Endothelial cell of umbilical vein (primary cell): ENCODE measurements around the gene MAMDC4. TPM values are rescaled to one million over a fixed set of nuclear protein-coding genes. Genes with fewer than 3 reads are reported as not detected.

ENCODE experiments used
- BruUV-seq: library from RNA; stranded (reverse); fragments of 400-500 nt; replicated peaks from 2 replicates; lab custom pipeline; 2021; lab: Mats Ljungman, UMichigan
- CTCF ChIA-PET: fragments of 300-600, 350-600 bp; sonication (Branson Sonifier 250); formaldehyde crosslinking; loops from one replicate; lab custom pipeline; 2021; ENCODE audit warnings: antibody characterized with exemption, inconsistent platforms; lab: Charles Lee
- POLR2A ChIA-PET: fragments of 300-600, 350-600 bp; sonication (Branson Sonifier 250); formaldehyde crosslinking; loops from one replicate; lab custom pipeline; 2021; ENCODE audit warnings: antibody characterized with exemption, inconsistent platforms; lab: Charles Lee
- DNase-seq: peaks from one replicate; pipeline ENCODE4 v3.0.0-alpha.2; 2011; ENCODE audit warnings: low read depth, low spot score
- FAIRE-seq: peaks from 2 replicates; lab custom pipeline; 2011; peaks lifted over from hg19 to GRCh38; lab: Jason Lieb, UNC
- H2AFZ ChIP-seq: 2 replicates; pipeline ENCODE4 v1.6.0; 2012; ENCODE audit warnings: low read depth, low read length, control low read depth, inconsistent platforms
- H3K27ac ChIP-seq: 2 replicates; pipeline ENCODE4 v1.5.1; 2011; ENCODE audit warnings: low read depth, mild to moderate bottlenecking, control low read depth, low read length, moderate library complexity; ENCODE audit not compliant: insufficient read depth
- H3K27me3 ChIP-seq, 2 experiments: 2 replicates each; pipeline versions ENCODE4 v1.6.0 to v1.6.1; 2011; ENCODE audit warnings: low read length in 2 of 2, mixed read lengths in 1 of 2; ENCODE audit not compliant: control insufficient read depth in 2 of 2, insufficient read depth in 2 of 2
- H3K36me3 ChIP-seq, 2 experiments: 2 replicates in 1 of 2; 3 replicates in 1 of 2; pipeline ENCODE4 v1.5.1; 2011; ENCODE audit warnings: low read length in 2 of 2, mild to moderate bottlenecking in 1 of 2, moderate library complexity in 1 of 2; ENCODE audit not compliant: control insufficient read depth in 2 of 2, insufficient read depth in 2 of 2; ENCODE audit errors: extremely low read depth in 1 of 2
- H3K4me1 ChIP-seq: 3 replicates; pipeline ENCODE4 v1.5.1; 2011; ENCODE audit warnings: mild to moderate bottlenecking, low read length; ENCODE audit not compliant: control insufficient read depth, insufficient read depth; ENCODE audit errors: extremely low read depth
- H3K4me2 ChIP-seq: 2 replicates; pipeline ENCODE4 v1.6.1; 2011; ENCODE audit warnings: low read length, control low read depth, mixed read lengths; ENCODE audit not compliant: insufficient read depth
- H3K4me3 ChIP-seq, 3 experiments: fragments of 200-600 bp in 1 of 3; sonication (generic), shearing (Covaris generic) in 1 of 3; replicated peaks in 1 of 3; 2 replicates each; pipeline ENCODE4 v1.5.1; 2011 to 2016; ENCODE audit warnings: control low read depth in 3 of 3, low read length in 3 of 3, mild to moderate bottlenecking in 2 of 3, inconsistent platforms in 1 of 3, low read depth in 1 of 3, moderate library complexity in 1 of 3; ENCODE audit not compliant: insufficient read depth in 1 of 3
- H3K79me2 ChIP-seq: 2 replicates; pipeline ENCODE4 v1.6.0; 2012; ENCODE audit warnings: low read length, inconsistent platforms; ENCODE audit not compliant: control insufficient read depth, insufficient read depth
- H3K9ac ChIP-seq: replicated peaks from 2 replicates; pipeline ENCODE3; 2011; ENCODE audit warnings: low read length, control low read depth; ENCODE audit not compliant: insufficient read depth; ENCODE audit errors: extremely low read depth
- H3K9me1 ChIP-seq: replicated peaks from 3 replicates; pipeline ENCODE4 v1.6.0; 2011; ENCODE audit warnings: mild to moderate bottlenecking, low read length; ENCODE audit not compliant: control insufficient read depth, insufficient read depth; ENCODE audit errors: extremely low read depth
- H3K9me3 ChIP-seq: replicated peaks from 2 replicates; pipeline ENCODE4 v1.5.1; 2012; ENCODE audit warnings: low read length, inconsistent platforms; ENCODE audit not compliant: control insufficient read depth, insufficient read depth
- H4K20me1 ChIP-seq: replicated peaks from 2 replicates; pipeline ENCODE3; 2011; ENCODE audit warnings: mild to moderate bottlenecking, low read length; ENCODE audit not compliant: control insufficient read depth, insufficient read depth; ENCODE audit errors: extremely low read depth
- CTCF ChIP-seq, 2 donors: IDR thresholded peaks; 1 replicate in 1 of 2; 2 replicates in 1 of 2; pipeline ENCODE4 v1.5.1; 2011; ENCODE audit warnings: low read length in 2 of 2, mild to moderate bottlenecking in 2 of 2, moderate library complexity in 2 of 2, control low read depth in 1 of 2, inconsistent platforms in 1 of 2, low read depth in 1 of 2; ENCODE audit not compliant: insufficient read depth in 1 of 2; ENCODE audit errors: extremely low read depth in 1 of 2
- FOS ChIP-seq: IDR thresholded peaks from 2 replicates; pipeline ENCODE4 v1.6.1; 2011; ENCODE audit warnings: mild to moderate bottlenecking, low read length, moderate library complexity, borderline replicate concordance; ENCODE audit not compliant: insufficient read depth
- JUN ChIP-seq: IDR thresholded peaks from 2 replicates; pipeline ENCODE4 v1.6.1; 2011; ENCODE audit warnings: borderline replicate concordance, low read depth; ENCODE audit not compliant: insufficient read length, insufficient read depth
- MAX ChIP-seq: IDR thresholded peaks from 2 replicates; pipeline ENCODE4 v1.6.1; 2011; ENCODE audit not compliant: insufficient read depth, insufficient read length
- MYC ChIP-seq: IDR thresholded peaks from one replicate; pipeline ENCODE4 v1.6.1; 2011; ENCODE audit warnings: mild to moderate bottlenecking, low read depth, low read length
- POLR2A ChIP-seq: IDR thresholded peaks from 2 replicates; pipeline ENCODE4 v1.6.1; 2012; ENCODE audit warnings: low read depth, mild to moderate bottlenecking, control low read depth, low read length
- POLR2AphosphoS5 ChIP-seq: IDR thresholded peaks from 2 replicates; pipeline ENCODE4 v1.6.1; 2012; ENCODE audit warnings: low read depth, mild to moderate bottlenecking, control low read depth, low read length, moderate library complexity; ENCODE audit not compliant: insufficient read depth
- dilution Hi-C: fragments of 300-500 bp; cut with MboI; formaldehyde crosslinking; loops from one replicate; pipeline ENCODE4 v1.15.0; 2019; ENCODE audit warnings: low sequenced_read_pairs; ENCODE audit not compliant: extremely low pct_ligation_motif_present
- intact Hi-C: fragments of 100-400 bp; cut with micrococcal nuclease; formaldehyde crosslinking; loops from one replicate; pipeline ENCODE4 v1.10.0; 2022
- polyA plus RNA-seq, 4 experiments: library from polyadenylated mRNA; depleted of rRNA in 3 of 4; stranded (reverse) in 3 of 4; unstranded in 1 of 4; fragments of >200 nt; gene quantifications; 2 replicates each; pipeline versions ENCODE4 v1.2.1 to v1.2.3, GENCODE V29; 2011 to 2012; ENCODE audit warnings: missing spikeins in 1 of 4
- total RNA-seq: library from RNA; stranded (reverse); gene quantifications from 2 replicates; pipeline ENCODE4 v1.2.3, GENCODE V29; 2021

The MAMDC4 gene
- total and polyA plus RNA-seq, 2 donors (not counting 3 experiments of a cell fraction or from before 2014, with no cell fraction given): 3.6 to 7.2 TPM

- Histone ChIP-seq H3K9me1 (no peaks in the 10 kb centered on the region), H3K9ac (no peak overlapping the region), H2AFZ (no peak overlapping the region), H4K20me1 (no peaks in the 10 kb centered on the region), H3K36me3 (no peaks in the 10 kb centered on the region), H3K4me1 (peaks cover 9% of the 10 kb centered on the region), H3K4me3 (no peak overlapping the region), H3K4me2 (no peak overlapping the region), H3K27ac (no peak overlapping the region), H3K27me3 (no peaks in the 10 kb centered on the region), H3K79me2 (peaks cover 60% of the 10 kb centered on the region), H3K9me3 (no peaks in the 10 kb centered on the region)
- BruUV-seq: TSS peak; percentile 39
- FAIRE-seq (no peak), DNase-seq (no peak)
- ChIA-PET CTCF (no interaction called here), POLR2A (interaction anchor here (0.7 kb wide), 1 partner anchor 32 kb away, joined by 7 read pairs; no protein-coding TSS in a partner anchor)
- TF ChIP-seq CTCF (IDR thresholded peaks at IDR 0.05; ENCODE audit: extremely low read depth in 1 of 2, insufficient read depth in 1 of 2, low read depth in 1 of 2, low read length in 2 of 2): no peak
- no peak for TF ChIP-seq FOS
- intact Hi-C loops (loop anchor here (5.0 kb wide), 2 partner anchors 54 to 96 kb away; partner anchors contain the start of genes FBXW5 and TMEM141), dilution Hi-C loops (no loop called here)
Observed at GRCh38 chr9:136888454-136888853, 36.3 kb downstream of the MAMDC4 start.

- no peak for TF ChIP-seq POLR2AphosphoS5
- no peak for TF ChIP-seq JUN
- TF ChIP-seq MYC: no peak
- TF ChIP-seq MAX: no peak
- no peak for TF ChIP-seq POLR2A
- ChIA-PET POLR2A (no interaction called here), CTCF (no interaction called here)
- Histone ChIP-seq H3K9ac (no peak overlapping the region), H3K4me1 (peaks cover 9% of the 10 kb centered on the region), H3K4me3 (no peak overlapping the region), H3K9me1 (no peaks in the 10 kb centered on the region), H2AFZ (no peak overlapping the region), H3K4me2 (no peak overlapping the region), H3K27ac (no peak overlapping the region), H3K79me2 (peaks cover 69% of the 10 kb centered on the region), H4K20me1 (no peaks in the 10 kb centered on the region), H3K27me3 (no peaks in the 10 kb centered on the region), H3K36me3 (no peaks in the 10 kb centered on the region), H3K9me3 (no peaks in the 10 kb centered on the region)
- FAIRE-seq: no peak
- intact Hi-C loops: loop anchor here (5.0 kb wide), 2 partner anchors 52 to 98 kb away; partner anchors contain the start of genes FBXW5 and TMEM141
- dilution Hi-C loops: no loop called here
- DNase-seq: no peak
- no TSS peak for BruUV-seq
Observed at GRCh38 chr9:136889858-136890257, 37.7 kb downstream of the MAMDC4 start.
